Ascending aorta (tissue), 2 donors: ENCODE data around the gene ASIC4. TPM values are rescaled to one million over a fixed set of nuclear protein-coding genes. Genes with fewer than 3 reads are reported as not detected.

Source experiments
- DNase-seq, 2 donors: peaks; one replicate each; pipeline ENCODE4 v3.0.0-alpha.2; 2019; ENCODE audit warnings: low spot score in 2 of 2
- H3K27ac ChIP-seq, 2 donors: fragments of 200-600 bp; sonication (generic); one replicate each; pipeline ENCODE4 v1.5.1; 2016 to 2017; ENCODE audit warnings: mild to moderate bottlenecking in 1 of 2
- H3K27me3 ChIP-seq: fragments of 200-600 bp; sonication (generic); one replicate; pipeline ENCODE4 v1.5.1; 2017
- H3K36me3 ChIP-seq, 2 donors: fragments of 200-600 bp; sonication (generic); one replicate each; pipeline ENCODE4 v1.5.1; 2016
- H3K4me1 ChIP-seq, 2 donors: fragments of 200-600 bp; sonication (generic); one replicate each; pipeline ENCODE4 v1.5.1; 2016 to 2017; ENCODE audit warnings: mild to moderate bottlenecking in 1 of 2
- H3K4me3 ChIP-seq, 2 donors: fragments of 200-600 bp; sonication (generic); one replicate each; pipeline ENCODE4 v1.5.1; 2016 to 2017; ENCODE audit warnings: mild to moderate bottlenecking in 1 of 2
- H3K9me3 ChIP-seq, 2 donors: fragments of 200-600 bp; sonication (generic); one replicate each; pipeline ENCODE4 v1.5.1; 2016
- intact Hi-C: fragments of 100-400 bp; cut with DNase I; formaldehyde crosslinking; loops from one replicate; pipeline ENCODE4 v1.15.1; 2023
- total RNA-seq: library from RNA; depleted of rRNA; stranded (reverse); fragments of >200 nt; gene quantifications from one replicate; pipeline ENCODE4 v1.1.0, GENCODE V29; 2016
- TF ChIP-seq, protein P1 (sequence below), 3 experiments: fragments of 200-600 bp in 2 of 3; fragments of 450-650 bp in 1 of 3; sonication (generic) in 2 of 3; IDR thresholded peaks; one replicate each; pipeline ENCODE4 v1.5.1; 2016 to 2019; ENCODE audit warnings: antibody characterized with exemption in 3 of 3, mild to moderate bottlenecking in 1 of 3, moderate library complexity in 1 of 3

The ASIC4 gene
- total RNA-seq, 1 donor from 2014 or later = not detected

DNA sequence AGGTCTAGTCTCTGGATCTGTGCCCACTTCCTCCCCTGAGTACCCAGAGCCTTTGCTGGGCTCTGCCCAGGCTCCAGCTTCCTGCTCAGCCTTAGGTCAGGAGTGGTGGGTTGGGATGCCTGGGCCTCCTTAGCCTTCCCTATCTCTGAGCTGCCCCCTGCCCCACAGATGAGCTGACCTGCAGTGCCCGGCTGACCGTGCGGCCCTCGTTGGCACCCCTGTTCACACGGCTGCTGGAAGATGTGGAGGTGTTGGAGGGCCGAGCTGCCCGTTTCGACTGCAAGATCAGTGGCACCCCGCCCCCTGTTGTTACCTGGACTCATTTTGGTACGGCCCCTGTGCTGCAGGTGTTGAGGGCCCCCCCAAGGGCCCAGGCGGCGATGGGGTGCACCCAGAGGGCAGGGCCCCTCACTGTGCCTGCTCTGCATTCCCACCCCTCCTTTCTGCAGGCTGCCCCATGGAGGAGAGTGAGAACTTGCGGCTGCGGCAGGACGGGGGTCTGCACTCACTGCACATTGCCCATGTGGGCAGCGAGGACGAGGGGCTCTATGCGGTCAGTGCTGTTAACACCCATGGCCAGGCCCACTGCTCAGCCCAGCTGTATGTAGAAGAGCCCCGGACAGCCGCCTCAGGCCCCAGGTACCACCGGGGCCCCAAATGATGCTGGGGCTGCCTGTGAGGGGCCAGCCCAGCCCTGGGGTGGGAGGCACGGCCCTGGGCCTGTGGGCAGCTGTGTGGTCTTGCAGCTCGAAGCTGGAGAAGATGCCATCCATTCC is 45.7 kb upstream of the ASIC4 start:
- H3K4me1 ChIP-seq = peaks cover 3 to 22% of the 10 kb centered on the region in 2 donors

DNA sequence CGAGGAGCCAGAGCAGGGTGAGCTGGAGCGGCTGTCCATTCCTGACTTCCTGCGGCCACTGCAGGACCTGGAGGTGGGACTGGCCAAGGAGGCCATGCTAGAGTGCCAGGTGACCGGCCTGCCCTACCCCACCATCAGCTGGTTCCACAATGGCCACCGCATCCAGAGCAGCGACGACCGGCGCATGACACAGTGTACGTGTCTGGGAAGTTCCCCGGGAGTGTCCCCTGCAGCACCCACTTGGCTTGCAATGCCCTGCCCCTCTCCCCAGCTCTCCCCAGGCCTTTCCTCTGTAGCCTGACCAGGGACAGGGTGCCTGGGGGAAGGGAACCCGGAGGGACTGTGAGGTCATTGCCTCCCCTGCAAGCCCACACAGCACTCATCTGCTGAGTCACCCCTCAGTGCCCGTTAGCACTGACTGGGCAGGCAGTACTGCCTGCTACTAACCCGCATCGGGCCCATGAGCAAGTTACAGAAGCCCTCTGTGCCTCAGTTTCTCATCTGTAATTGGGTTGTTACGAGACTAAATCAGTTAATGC is 45.0 kb upstream of the ASIC4 start:
- Histone ChIP-seq H3K4me1 (peaks cover 3 to 17% of the 10 kb centered on the region in 2 donors), H3K27me3 (no peaks in the 10 kb centered on the region), H3K4me3 (no peak overlapping the region), H3K27ac (peak overlapping the region in 1 of 2 donors; percentile 73), H3K36me3 (peaks cover 87 to 98% of the 10 kb centered on the region in 2 donors), H3K9me3 (no peaks in the 10 kb centered on the region)
- intact Hi-C loops = no loop called here
- TF ChIP-seq, protein P1, sequence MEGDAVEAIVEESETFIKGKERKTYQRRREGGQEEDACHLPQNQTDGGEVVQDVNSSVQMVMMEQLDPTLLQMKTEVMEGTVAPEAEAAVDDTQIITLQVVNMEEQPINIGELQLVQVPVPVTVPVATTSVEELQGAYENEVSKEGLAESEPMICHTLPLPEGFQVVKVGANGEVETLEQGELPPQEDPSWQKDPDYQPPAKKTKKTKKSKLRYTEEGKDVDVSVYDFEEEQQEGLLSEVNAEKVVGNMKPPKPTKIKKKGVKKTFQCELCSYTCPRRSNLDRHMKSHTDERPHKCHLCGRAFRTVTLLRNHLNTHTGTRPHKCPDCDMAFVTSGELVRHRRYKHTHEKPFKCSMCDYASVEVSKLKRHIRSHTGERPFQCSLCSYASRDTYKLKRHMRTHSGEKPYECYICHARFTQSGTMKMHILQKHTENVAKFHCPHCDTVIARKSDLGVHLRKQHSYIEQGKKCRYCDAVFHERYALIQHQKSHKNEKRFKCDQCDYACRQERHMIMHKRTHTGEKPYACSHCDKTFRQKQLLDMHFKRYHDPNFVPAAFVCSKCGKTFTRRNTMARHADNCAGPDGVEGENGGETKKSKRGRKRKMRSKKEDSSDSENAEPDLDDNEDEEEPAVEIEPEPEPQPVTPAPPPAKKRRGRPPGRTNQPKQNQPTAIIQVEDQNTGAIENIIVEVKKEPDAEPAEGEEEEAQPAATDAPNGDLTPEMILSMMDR (IDR thresholded peaks at IDR 0.05) = no peak
- DNase-seq = no peak

More for the DNA sequence above, 45.7 kb upstream of the ASIC4 start:
- intact Hi-C loops = no loop called here
- peaks cover 88 to 100% of the 10 kb centered on the region in 2 donors for H3K36me3 ChIP-seq
- TF ChIP-seq, protein P1 (IDR thresholded peaks at IDR 0.05) = no peak
- no peak overlapping the region for H3K4me3 ChIP-seq
- H3K9me3 ChIP-seq = no peaks in the 10 kb centered on the region
- peak overlapping the region in 1 of 2 donors; percentile 73 for H3K27ac ChIP-seq
- DNase-seq = no peak
- no peaks in the 10 kb centered on the region for H3K27me3 ChIP-seq

DNA sequence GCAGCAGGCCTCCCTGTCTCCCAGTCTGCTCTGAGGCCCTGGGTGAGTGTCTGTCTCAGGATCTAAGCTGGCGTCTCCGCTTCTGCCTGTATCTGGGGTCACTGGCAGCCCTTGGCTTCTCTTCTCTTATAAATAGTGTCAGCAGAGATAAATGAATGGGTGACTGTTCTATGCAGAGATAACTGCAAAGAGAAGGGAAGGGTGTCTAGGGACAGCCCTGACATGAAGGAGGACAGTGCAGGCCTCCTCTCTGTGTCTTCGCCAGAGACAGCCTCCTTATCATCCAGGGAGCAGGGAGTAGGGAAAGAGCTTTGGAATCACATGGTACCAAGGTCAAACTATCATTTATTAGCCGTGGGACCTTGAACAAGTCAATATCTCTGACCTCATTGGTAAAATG is 43.9 kb upstream of the ASIC4 start:
- Histone ChIP-seq H3K4me3 (no peak overlapping the region), H3K4me1 (peaks cover 0 to 9% of the 10 kb centered on the region in 2 donors), H3K27me3 (no peaks in the 10 kb centered on the region), H3K36me3 (peaks cover 78 to 97% of the 10 kb centered on the region in 2 donors), H3K27ac (peak overlapping the region in 1 of 2 donors; percentile 73), H3K9me3 (no peaks in the 10 kb centered on the region)
- DNase-seq = no peak
- intact Hi-C loops = no loop called here
- TF ChIP-seq, protein P1 (IDR thresholded peaks at IDR 0.05) = no peak

DNA sequence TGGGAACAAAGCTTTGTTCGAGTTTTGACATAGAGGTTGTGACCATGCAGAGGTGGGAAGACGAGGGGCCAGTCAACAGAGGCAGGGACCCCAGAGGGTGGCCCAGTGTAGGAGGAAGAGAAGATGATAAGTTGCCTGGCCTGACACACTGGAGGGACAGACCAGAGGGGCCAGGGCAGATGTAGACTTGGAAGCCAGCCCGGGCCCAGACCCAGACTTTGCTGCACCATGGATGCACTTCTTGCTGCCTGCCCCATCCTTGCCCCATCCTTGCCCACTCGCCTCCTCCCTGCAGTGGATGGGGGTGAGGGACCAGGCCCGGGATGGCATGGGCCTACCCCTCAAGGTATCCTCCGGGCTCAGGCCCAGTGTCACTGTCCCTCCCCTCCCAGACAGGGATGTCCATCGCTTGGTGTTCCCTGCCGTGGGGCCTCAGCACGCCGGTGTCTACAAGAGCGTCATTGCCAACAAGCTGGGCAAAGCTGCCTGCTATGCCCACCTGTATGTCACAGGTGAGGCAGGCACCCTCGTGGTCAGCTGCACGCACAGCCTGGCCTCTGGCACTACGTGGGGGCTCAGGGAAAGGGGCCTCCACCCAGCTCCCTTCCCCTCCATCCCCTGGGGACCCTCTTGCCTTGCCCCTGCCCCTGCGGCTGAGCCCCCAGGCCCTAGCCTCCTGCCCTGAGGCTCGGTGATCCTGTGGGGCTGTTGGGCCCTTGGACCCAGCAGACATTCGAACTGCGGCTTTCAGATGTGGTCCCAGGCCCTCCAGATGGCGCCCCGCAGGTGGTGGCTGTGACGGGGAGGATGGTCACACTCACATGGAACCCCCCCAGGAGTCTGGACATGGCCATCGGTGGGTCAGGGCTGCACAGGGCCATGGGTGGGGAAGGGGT is 42.6 kb upstream of the ASIC4 start:
- H3K27ac ChIP-seq = peak overlapping the region; percentile 43 to 73
- no peak overlapping the region for H3K4me3 ChIP-seq
- no peak for DNase-seq
- peaks cover 0 to 5% of the 10 kb centered on the region in 2 donors for H3K4me1 ChIP-seq
- H3K27me3 ChIP-seq = no peaks in the 10 kb centered on the region
- intact Hi-C loops = no loop called here
- no peaks in the 10 kb centered on the region for H3K9me3 ChIP-seq
- TF ChIP-seq, protein P1 (IDR thresholded peaks at IDR 0.05) = no peak
- peaks cover 70 to 89% of the 10 kb centered on the region in 2 donors for H3K36me3 ChIP-seq

DNA sequence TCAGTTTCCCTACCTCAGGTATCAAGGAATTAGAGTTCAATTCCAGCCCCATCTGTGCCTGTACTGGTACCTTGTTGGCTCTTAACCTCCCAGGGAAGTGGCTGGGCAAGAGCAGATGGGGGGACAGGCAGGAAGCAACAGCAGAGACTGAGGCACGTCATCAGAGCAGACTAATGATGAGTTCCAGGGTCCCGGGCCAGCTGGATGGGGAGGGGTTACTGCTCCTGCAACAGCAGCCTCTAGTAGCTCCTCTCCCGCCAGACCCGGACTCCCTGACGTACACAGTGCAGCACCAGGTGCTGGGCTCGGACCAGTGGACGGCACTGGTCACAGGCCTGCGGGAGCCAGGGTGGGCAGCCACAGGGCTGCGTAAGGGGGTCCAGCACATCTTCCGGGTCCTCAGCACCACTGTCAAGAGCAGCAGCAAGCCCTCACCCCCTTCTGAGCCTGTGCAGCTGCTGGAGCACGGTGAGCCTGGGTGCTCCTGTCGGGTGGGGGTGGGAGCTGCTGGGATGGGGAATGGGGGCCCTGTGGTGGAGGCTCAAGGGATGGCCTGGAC is 41.6 kb upstream of the ASIC4 start:
- Histone ChIP-seq H3K4me3 (no peak overlapping the region), H3K27me3 (no peaks in the 10 kb centered on the region), H3K9me3 (no peaks in the 10 kb centered on the region), H3K27ac (peak overlapping the region; percentile 43 to 73), H3K4me1 (peaks cover 0 to 5% of the 10 kb centered on the region in 2 donors), H3K36me3 (peaks cover 71 to 89% of the 10 kb centered on the region in 2 donors)
- no peak for DNase-seq
- TF ChIP-seq, protein P1 (IDR thresholded peaks at IDR 0.05) = no peak
- intact Hi-C loops = no loop called here
